SK-N-SH treated with all-trans-retinoic acid at 6 μM for 48 hours (cell line): ENCODE results near the gene ESPL1.

Source experiments
- ATAC-seq: fragments of 200-7000 bp; cut with Tn5 transposase; 3 replicates; pipeline ENCODE4 v1.9.1; 2020; ENCODE audit warnings: mild to moderate bottlenecking, moderate library complexity
- ARNTL ChIP-seq: fragments of 450-650 bp; formaldehyde crosslinking; IDR thresholded peaks from 2 replicates; pipeline ENCODE4 v1.5.0; 2020; ENCODE audit warnings: low read depth, mild to moderate bottlenecking, moderate library complexity, borderline replicate concordance
- BACH2 ChIP-seq: fragments of 250-450 bp; sonication (Bioruptor Pico); IDR thresholded peaks from 2 replicates; pipeline ENCODE4 v1.9.0; 2021; ENCODE audit warnings: mild to moderate bottlenecking, borderline replicate concordance
- CSDC2 ChIP-seq: fragments of 250-450 bp; sonication (Bioruptor Pico); IDR thresholded peaks from 2 replicates; pipeline ENCODE4 v1.5.0; 2020; ENCODE audit warnings: mild to moderate bottlenecking, moderate library complexity
- ESRRG ChIP-seq: fragments of 250-450 bp; sonication (Bioruptor Pico); IDR thresholded peaks from 2 replicates; pipeline ENCODE4 v1.6.1; 2021; ENCODE audit warnings: mild to moderate bottlenecking
- GLIS3 ChIP-seq: fragments of 250-450 bp; sonication (Bioruptor Pico); IDR thresholded peaks from 2 replicates; pipeline ENCODE4 v1.5.0; 2020; ENCODE audit warnings: mild to moderate bottlenecking, moderate library complexity
- ISL1 ChIP-seq: fragments of 250-450 bp; sonication (Bioruptor Pico); IDR thresholded peaks from 2 replicates; pipeline ENCODE4 v2.1.2; 2022; ENCODE audit warnings: mild to moderate bottlenecking, moderate library complexity
- OSR1 ChIP-seq: fragments of 250-450 bp; sonication (Bioruptor Pico); IDR thresholded peaks from 2 replicates; pipeline ENCODE4 v1.8.0; 2022; ENCODE audit warnings: moderate library complexity, mild to moderate bottlenecking, inconsistent platforms
- PPARA ChIP-seq: fragments of 250-450 bp; sonication (Bioruptor Pico); IDR thresholded peaks from 2 replicates; pipeline ENCODE4 v1.5.0; 2020; ENCODE audit warnings: mild to moderate bottlenecking, borderline replicate concordance
- SNAI2 ChIP-seq: fragments of 250-450 bp; sonication (Bioruptor Pico); IDR thresholded peaks from 2 replicates; pipeline ENCODE4 v1.5.0; 2020; ENCODE audit warnings: mild to moderate bottlenecking, moderate library complexity
- TCF4 ChIP-seq: fragments of 250-450 bp; sonication (Bioruptor Pico); IDR thresholded peaks from 2 replicates; pipeline ENCODE4 v1.8.0; 2021; ENCODE audit warnings: mild to moderate bottlenecking, moderate library complexity, borderline replicate concordance
- TOX ChIP-seq: fragments of 250-450 bp; sonication (Bioruptor Pico); IDR thresholded peaks from 2 replicates; pipeline ENCODE4 v1.8.0; 2021; ENCODE audit warnings: mild to moderate bottlenecking, moderate library complexity, borderline replicate concordance
- ZC3H10 ChIP-seq: fragments of 250-450 bp; sonication (Bioruptor Pico); IDR thresholded peaks from 2 replicates; pipeline ENCODE4 v1.5.1; 2021; ENCODE audit warnings: mild to moderate bottlenecking, moderate library complexity
- ZFP3 ChIP-seq: fragments of 250-450 bp; sonication (Bioruptor Pico); IDR thresholded peaks from 2 replicates; pipeline ENCODE4 v1.5.0; 2020; ENCODE audit warnings: mild to moderate bottlenecking, moderate library complexity
- ZNF565 ChIP-seq: fragments of 450-650 bp; formaldehyde crosslinking; conservative IDR thresholded peaks from 2 replicates; pipeline ENCODE4 v1.5.0; 2020; ENCODE audit warnings: low read depth, mild to moderate bottlenecking, moderate library complexity
- ZNF70 ChIP-seq: fragments of 450-650 bp; formaldehyde crosslinking; IDR thresholded peaks from 2 replicates; pipeline ENCODE4 v1.5.0; 2020; ENCODE audit warnings: mild to moderate bottlenecking, moderate library complexity
- ZNF8 ChIP-seq: fragments of 450-650 bp; formaldehyde crosslinking; IDR thresholded peaks from 2 replicates; pipeline ENCODE4 v1.5.0; 2020; ENCODE audit warnings: mild to moderate bottlenecking, moderate library complexity
- TF ChIP-seq, protein P1 (sequence below): fragments of 250-450 bp; sonication (Bioruptor Pico); IDR thresholded peaks from 2 replicates; pipeline ENCODE4 v1.5.0; 2020; ENCODE audit warnings: mild to moderate bottlenecking, moderate library complexity
- TF ChIP-seq, protein P2 (sequence below): fragments of 250-450 bp; sonication (Bioruptor Pico); IDR thresholded peaks from 2 replicates; pipeline ENCODE4 v1.5.1; 2021; ENCODE audit warnings: mild to moderate bottlenecking, moderate library complexity
- TF ChIP-seq, protein P3 (sequence below): fragments of 250-450 bp; sonication (Bioruptor Pico); IDR thresholded peaks from 2 replicates; pipeline ENCODE4 v1.5.1; 2020; ENCODE audit warnings: low read depth, mild to moderate bottlenecking, moderate library complexity
- TF ChIP-seq, protein P4 (sequence below): fragments of 250-450 bp; sonication (Bioruptor Pico); IDR thresholded peaks from 2 replicates; pipeline ENCODE4 v1.8.0; 2020; ENCODE audit warnings: mild to moderate bottlenecking, moderate library complexity, borderline replicate concordance

Gene ESPL1

DNA sequence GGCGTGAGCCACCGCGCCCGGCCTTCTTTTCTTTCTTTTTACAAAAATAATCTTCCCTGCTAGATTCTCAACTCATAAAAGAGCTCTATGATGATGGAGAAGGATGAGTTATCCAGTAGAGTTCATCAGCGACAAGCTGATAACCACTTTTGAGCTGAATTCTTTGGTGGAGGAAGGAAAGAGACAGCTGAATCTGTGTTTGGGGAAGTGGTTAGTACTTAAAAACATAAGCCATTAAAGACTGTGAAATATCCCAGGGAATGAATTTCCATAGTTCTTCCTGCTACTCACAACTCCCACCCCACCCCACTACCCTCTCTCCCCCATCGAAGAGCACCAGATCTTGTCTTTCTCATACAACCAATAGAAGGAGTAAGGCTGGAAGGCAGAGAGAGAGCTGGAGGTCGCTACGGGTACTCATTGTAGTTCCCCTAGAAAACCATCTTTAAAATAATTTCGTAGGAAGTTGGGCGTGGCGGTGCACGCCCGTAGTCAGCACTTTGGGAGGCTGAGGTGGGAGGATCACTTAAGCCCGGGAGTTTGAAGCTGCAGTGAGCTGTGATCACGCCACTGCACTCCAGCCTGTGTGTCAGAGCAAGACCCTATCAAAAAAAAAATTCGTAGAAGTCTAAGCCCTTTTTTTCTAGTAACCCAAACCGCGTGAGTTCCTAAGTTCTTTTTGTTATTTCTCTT, 647 bp upstream of the ESPL1 start:
- TF ChIP-seq, protein P1, sequence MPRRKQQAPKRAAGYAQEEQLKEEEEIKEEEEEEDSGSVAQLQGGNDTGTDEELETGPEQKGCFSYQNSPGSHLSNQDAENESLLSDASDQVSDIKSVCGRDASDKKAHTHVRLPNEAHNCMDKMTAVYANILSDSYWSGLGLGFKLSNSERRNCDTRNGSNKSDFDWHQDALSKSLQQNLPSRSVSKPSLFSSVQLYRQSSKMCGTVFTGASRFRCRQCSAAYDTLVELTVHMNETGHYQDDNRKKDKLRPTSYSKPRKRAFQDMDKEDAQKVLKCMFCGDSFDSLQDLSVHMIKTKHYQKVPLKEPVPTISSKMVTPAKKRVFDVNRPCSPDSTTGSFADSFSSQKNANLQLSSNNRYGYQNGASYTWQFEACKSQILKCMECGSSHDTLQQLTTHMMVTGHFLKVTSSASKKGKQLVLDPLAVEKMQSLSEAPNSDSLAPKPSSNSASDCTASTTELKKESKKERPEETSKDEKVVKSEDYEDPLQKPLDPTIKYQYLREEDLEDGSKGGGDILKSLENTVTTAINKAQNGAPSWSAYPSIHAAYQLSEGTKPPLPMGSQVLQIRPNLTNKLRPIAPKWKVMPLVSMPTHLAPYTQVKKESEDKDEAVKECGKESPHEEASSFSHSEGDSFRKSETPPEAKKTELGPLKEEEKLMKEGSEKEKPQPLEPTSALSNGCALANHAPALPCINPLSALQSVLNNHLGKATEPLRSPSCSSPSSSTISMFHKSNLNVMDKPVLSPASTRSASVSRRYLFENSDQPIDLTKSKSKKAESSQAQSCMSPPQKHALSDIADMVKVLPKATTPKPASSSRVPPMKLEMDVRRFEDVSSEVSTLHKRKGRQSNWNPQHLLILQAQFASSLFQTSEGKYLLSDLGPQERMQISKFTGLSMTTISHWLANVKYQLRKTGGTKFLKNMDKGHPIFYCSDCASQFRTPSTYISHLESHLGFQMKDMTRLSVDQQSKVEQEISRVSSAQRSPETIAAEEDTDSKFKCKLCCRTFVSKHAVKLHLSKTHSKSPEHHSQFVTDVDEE (CRISPR knock-in tag): no peak
- no peak for TF ChIP-seq ZNF8 (CRISPR knock-in tag)
- TF ChIP-seq TCF4: no peak
- no peak for TF ChIP-seq ZNF70
- no peak for TF ChIP-seq ARNTL
- no peak for TF ChIP-seq PPARA (CRISPR knock-in tag)
- no peak for TF ChIP-seq OSR1
- TF ChIP-seq ISL1 (CRISPR knock-in tag): no peak
- no peak for TF ChIP-seq ZNF565 (CRISPR knock-in tag)
- no peak for TF ChIP-seq BACH2 (CRISPR knock-in tag)
- no peak for TF ChIP-seq SNAI2 (CRISPR knock-in tag)
- peak; percentile 6; the same call in 2 of the 3 replicates for ATAC-seq

DNA sequence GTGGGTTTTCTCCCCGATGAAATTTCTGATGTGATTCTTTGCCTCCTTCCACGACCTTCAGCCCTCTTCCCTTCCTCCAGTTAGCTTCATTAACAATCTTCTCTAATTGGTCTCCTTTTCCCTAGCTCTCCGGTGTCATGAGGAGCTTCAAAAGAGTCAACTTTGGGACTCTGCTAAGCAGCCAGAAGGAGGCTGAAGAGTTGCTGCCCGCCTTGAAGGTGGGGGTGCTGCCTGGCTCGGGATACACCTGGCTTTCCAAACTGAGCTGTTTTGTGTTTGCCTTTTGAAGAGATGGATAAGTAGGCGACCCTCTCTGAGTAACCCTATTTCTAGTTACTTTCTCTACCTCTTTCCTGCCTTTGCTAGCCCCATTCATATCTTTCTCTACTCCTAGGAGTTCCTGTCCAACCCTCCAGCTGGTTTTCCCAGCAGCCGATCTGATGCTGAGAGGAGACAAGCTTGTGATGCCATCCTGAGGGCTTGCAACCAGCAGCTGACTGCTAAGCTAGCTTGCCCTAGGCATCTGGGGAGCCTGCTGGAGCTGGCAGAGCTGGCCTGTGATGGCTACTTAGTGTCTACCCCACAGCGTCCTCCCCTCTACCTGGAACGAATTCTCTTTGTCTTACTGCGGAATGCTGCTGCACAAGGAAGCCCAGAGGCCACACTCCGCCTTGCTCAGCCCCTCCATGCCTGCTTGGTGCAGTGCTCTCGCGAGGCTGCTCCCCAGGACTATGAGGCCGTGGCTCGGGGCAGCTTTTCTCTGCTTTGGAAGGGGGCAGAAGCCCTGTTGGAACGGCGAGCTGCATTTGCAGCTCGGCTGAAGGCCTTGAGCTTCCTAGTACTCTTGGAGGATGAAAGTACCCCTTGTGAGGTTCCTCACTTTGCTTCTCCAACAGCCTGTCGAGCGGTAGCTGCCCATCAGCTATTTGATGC, 797 bp downstream of the ESPL1 start:
- TF ChIP-seq, protein P2, sequence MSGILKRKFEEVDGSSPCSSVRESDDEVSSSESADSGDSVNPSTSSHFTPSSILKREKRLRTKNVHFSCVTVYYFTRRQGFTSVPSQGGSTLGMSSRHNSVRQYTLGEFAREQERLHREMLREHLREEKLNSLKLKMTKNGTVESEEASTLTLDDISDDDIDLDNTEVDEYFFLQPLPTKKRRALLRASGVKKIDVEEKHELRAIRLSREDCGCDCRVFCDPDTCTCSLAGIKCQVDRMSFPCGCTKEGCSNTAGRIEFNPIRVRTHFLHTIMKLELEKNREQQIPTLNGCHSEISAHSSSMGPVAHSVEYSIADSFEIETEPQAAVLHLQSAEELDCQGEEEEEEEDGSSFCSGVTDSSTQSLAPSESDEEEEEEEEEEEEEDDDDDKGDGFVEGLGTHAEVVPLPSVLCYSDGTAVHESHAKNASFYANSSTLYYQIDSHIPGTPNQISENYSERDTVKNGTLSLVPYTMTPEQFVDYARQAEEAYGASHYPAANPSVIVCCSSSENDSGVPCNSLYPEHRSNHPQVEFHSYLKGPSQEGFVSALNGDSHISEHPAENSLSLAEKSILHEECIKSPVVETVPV: no peak
- TF ChIP-seq ESRRG (CRISPR knock-in tag) (no peak), ZNF565 (CRISPR knock-in tag) (no peak), GLIS3 (no peak), ZC3H10 (CRISPR knock-in tag) (no peak), TCF4 (no peak), ISL1 (CRISPR knock-in tag) (no peak), OSR1 (no peak), TOX (no peak), ARNTL (no peak), CSDC2 (CRISPR knock-in tag) (no peak), ZNF8 (CRISPR knock-in tag) (no peak), ZFP3 (CRISPR knock-in tag) (no peak), BACH2 (CRISPR knock-in tag) (no peak)
- TF ChIP-seq, protein P3, sequence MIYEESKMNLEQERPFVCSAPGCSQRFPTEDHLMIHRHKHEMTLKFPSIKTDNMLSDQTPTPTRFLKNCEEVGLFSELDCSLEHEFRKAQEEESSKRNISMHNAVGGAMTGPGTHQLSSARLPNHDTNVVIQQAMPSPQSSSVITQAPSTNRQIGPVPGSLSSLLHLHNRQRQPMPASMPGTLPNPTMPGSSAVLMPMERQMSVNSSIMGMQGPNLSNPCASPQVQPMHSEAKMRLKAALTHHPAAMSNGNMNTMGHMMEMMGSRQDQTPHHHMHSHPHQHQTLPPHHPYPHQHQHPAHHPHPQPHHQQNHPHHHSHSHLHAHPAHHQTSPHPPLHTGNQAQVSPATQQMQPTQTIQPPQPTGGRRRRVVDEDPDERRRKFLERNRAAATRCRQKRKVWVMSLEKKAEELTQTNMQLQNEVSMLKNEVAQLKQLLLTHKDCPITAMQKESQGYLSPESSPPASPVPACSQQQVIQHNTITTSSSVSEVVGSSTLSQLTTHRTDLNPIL (CRISPR knock-in tag): no peak
- TF ChIP-seq, protein P4, sequence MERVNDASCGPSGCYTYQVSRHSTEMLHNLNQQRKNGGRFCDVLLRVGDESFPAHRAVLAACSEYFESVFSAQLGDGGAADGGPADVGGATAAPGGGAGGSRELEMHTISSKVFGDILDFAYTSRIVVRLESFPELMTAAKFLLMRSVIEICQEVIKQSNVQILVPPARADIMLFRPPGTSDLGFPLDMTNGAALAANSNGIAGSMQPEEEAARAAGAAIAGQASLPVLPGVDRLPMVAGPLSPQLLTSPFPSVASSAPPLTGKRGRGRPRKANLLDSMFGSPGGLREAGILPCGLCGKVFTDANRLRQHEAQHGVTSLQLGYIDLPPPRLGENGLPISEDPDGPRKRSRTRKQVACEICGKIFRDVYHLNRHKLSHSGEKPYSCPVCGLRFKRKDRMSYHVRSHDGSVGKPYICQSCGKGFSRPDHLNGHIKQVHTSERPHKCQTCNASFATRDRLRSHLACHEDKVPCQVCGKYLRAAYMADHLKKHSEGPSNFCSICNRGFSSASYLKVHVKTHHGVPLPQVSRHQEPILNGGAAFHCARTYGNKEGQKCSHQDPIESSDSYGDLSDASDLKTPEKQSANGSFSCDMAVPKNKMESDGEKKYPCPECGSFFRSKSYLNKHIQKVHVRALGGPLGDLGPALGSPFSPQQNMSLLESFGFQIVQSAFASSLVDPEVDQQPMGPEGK (CRISPR knock-in tag): no peak
- TF ChIP-seq, protein P1 (CRISPR knock-in tag): no peak
- ATAC-seq: peak; percentile 49
